Cortex of kidney (tissue), 1 donor: ENCODE results near the gene TRIM26.
"Not testable (repeated sequence)": the region's sequence is repeated elsewhere in the genome, so short reads cannot be mapped to it uniquely, and the experiment has no call there.

Experiments
- DNase-seq: peaks from one replicate; lab custom pipeline; 2025; lab: John Stamatoyannopoulos, UW

The TRIM26 gene

DNA sequence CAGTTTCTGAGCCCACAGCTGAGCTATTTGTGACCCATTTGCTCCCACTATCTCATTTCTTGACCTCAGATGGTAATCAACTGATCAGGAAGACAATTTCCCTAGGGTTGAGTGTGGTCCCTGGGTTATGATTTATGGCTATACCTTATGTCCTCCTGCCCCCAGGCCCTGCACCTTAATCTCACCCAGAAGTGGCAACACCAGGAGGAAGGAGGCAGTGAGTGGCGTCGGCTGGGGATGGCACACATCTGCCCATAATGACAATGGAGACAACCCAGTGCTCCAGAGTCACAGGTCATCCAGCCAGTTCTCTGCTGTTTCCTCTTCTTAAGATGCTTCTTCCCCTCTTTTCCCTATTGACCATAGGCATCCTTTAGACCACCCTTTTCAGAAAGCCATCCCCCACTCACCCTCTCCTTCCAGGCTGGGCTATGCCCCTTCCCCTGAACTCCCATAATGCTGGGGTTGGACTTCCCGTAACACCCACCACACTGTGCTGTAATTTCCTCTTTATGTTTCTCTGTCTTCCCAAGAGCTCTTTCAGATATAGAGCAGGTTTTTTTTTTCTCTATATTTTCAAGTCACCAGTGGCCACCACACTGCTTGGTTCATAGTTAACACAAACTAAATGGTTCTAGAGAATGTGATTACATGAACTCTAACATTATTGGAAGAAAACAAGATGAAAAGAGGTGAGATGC lies 60.1 kb downstream of the TRIM26 start:
- DNase-seq = no peak

DNA sequence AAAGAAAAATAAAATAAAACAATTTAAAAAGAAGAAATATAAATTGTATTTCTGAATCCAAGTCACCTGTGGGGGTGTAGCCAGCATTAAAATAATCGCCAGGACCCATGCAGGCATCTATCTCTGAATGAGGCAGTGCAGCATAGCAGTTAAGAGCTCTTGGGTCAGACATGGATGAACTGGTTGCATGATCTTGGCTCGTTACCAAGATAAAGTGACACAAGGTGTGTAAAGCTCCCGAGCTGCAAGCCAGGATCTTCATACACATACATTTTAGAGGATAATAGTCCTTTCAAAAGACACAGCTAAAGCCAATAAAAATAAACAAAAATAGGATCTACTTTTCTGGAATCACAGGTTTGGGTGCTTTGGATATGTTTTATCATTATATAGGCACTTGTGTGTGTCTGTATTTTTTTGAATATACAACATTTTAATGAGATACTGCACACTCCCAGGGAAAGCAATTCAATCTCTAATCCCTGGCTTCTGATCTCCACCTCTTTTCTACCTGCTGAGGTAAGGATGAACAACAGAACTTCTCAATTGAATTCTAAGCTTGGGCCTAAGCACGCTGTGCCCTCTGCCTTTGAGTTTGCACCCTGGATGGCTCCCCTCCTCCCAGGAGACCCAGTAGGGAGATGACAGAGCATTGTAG lies 61.1 kb downstream of the TRIM26 start:
- DNase-seq = no peak

DNA sequence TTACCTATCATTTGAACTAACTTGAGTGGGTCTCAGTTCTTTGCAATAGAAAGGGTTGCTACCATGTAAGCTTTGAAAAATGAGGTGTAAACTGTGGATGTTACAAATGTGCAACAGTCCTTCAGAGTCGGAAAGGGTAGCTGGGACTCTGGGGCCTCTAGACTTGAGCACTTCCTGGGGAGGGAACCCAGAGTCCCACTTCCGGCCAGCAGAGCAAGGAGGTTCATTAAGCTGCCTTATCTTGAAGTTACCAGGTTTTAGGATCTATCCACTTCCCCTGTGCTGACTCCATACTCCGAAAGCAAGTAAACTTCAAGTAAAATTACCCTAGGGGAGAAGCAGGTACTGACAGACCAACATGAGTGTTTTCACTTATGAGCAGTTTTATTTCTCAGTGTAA lies 61.6 kb downstream of the TRIM26 start:
- DNase-seq = no peak

DNA sequence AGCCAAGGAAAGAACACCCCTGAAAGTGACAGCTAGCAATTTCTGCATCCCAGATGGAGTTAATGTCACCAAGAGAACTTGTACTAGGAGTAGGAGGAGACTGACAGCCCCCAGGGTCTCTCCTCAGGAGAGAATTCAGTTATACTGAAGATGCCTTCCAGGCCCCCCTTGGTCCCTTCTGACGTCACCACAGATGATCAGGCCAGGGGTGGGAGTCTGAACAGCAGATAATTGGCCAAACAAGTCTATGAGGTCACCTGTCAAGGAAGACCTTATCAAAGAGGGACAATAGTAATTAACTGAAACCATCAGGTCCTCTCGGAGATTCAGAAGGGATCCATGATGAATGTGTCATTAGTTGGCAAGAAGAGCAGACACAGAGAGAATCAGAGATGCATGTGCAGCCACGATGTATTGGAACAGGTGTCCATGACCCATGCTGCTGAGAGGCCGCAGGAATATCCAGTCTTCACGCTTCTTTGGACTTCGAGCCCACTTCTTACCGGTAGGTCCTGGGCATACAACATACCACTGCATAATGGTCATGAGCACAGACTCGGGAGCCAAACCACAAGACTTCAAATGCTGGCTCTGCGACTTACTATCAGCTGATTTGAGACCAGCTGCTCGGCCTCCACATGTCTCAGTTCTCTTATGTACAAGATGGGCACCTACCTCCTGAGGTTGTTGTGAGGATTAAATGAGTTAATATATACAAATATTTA lies 62.4 kb downstream of the TRIM26 start:
- DNase-seq = no peak

DNA sequence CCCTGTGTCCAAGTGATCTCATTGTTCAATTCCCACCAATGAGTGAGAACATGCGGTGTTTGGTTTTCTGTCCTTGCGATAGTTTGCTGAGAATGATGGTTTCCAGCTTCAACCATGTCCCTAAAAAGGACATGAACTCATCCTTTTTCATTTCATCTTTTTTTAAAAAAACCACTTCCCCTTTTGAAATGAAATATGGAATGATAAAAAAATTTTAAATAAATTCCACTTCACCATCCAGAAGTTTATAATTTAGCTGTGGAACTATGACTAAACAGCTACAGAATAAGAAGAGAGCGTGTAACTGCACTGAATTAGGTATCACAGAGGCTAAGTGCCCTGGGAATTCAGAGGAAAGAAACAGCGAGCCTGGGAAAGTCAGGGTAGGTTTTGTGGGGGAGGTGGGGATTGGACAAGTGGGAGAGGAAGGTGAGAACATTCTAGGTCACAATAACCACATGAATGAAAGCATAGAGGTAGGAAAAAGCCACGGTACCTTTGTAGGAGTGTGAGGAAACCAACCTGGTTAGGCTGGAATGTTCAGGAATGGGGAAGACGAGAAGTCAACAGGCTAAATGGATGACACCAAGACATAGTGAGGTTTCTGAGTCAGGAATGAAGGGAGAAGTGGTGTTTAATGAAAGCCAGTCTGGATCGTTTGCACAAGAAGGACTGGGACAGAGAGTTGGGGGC lies 63.2 kb downstream of the TRIM26 start:
- DNase-seq = no peak

DNA sequence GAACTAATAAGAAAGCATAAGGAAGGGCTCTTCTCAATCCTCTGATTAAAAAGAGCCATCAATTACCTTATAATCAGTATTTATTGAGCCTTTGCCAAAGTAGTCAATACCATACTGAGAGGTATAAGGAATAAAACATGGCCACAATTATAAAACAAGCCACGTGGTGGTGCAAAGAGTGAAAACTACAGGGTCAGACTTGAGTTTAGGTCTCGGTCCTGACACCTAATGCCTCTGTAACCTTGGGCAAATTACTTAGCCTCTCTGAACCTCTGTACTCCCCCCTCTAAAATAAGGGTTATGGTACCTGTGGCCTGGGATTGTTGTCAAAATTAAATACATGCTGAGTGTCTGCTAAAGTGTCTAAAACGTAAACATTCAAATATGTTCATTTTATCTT lies 64.0 kb downstream of the TRIM26 start:
- no peak for DNase-seq

DNA sequence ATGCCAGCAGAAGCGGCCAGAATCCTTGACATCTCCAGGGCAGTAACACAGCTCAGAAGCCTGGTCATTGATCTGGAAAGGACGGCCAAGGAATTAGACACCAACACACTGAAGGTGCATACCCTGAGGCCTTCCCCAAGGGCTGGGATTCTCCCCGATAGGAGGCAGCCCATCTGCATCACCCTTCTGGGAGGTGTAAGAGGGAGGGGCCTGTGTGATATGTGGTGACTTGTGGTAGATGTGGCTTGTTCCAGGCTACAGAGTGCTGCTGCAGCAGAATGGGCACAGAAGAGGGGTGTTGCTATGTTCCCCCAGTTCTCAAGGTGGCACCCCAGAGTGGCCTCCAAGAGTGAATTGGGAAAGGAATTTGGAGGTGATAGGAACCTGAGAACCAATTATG lies 66.1 kb downstream of the TRIM26 start:
- no peak for DNase-seq

DNA sequence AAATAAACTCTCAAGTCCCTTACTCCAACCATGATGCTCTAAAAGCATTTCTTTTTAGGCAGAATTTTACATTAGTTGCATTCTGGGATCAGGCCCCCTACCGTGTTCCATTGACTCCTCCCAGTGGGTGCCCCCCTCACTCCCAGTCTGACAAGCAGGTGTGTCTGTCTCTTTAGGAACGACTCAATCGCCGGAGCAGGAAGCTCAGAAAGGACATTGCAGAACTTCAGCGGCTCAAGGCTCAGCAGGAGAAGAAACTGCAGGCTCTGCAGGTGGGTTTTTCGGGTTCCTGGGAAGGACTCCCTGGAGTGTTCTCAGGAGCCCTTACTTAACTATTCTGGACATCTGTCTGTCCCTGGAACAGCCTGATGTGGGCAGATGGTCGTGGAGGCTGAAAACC lies 67.4 kb downstream of the TRIM26 start:
- no peak for DNase-seq

DNA sequence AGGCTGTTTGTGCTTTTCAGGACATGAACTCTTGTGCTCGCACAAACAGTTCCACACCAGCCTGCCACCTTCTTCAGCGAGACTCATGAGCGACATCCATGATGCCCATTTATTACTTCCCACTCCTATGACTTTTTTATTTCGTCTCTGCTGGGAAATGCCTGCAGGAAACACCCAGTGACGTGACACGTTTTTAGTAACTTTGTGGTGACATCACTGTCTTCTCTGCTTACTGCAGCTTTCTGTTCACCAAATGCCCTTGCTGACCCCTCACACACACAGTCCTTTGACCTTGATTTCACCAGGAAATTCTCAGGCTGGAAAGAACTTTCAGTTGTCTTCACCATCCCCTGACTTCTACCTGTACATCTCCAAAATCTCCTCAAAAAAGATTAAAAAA lies 68.4 kb downstream of the TRIM26 start:
- no peak for DNase-seq

DNA sequence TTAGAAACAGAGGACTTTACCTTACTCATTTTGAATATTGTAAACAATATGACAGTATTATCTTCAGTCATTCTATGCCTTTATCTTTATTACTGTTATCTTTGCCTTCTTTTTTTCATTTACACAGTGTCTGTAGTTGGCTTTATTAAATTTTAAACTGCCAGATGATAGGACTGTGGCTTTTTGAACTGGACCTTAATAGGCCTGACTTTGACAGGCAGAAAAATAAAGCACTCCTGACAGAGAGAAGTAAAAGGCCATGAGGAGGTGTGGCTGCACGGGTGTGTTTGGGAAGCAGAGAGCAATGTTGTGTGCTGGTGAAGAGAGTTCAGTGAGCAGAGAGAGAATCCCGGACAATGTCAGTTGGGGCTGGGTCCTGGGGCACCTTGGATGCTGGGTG lies 69.4 kb downstream of the TRIM26 start:
- no peak for DNase-seq

DNA sequence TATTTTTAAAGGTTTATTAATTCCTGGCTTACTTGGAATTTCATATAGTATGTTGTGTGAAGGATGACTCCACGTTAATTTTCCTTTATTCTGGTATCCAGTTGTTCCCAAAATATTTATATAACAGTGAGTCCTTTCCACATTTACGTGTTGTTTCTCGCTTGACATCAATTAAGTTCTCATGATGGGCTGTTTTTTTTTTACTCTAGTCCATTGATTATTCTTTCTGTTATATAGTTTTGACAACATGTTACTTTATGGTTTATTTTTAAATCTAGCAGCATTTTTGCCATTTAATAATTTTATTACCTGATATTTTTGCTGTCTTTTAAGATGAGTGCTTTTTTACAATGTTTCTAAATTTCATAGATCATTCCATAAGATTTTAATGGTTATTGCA lies 70.5 kb downstream of the TRIM26 start:
- DNase-seq = no peak

DNA sequence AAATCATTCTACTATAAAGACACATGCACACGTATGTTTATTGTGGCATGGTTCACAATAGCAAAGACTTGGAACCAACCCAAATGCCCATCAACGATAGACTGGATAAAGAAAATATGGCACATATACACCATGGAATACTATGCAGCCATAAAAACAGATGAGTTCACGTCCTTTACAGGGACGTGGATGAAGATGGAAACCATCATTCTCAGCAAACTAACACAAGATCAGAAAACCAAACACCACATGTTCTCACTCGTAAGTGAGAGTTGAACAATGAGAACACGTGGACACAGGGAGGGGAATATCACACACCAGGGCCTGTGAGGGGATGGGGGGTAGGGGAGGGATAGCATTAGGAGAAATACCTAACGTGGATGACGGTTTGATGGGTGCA lies 73.0 kb downstream of the TRIM26 start:
- DNase-seq = not testable (repeated sequence)

DNA sequence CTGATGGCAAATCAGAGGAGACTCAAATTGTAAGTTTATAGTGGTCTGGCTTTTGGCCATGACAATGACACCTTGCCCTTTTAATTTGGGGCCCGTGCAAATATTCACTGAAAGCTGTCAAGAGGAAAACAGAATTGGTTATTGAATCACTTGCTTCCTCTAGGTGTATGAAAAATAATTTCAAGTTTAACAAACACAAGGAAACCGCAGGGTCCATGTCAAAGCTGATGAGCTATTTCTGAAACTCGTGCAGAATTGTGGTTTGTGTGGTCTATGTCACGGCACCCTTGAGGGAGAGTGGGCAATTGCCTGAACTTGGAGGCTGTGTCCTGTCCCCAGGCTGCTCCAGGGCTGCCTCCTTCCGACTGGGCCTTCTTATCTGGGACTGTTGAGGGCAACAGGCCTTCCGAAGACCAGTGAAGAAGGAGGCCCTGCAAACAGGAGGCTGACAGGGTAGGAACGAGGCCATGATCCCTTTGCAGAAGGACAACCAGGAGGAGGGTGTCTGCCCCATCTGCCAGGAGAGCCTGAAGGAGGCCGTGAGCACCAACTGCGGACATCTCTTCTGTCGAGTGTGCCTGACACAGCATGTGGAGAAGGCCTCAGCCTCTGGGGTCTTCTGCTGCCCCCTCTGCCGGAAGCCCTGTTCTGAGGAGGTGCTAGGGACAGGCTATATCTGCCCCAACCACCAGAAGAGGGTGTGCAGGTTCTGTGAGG lies 76.5 kb downstream of the TRIM26 start:
- no peak for DNase-seq

DNA sequence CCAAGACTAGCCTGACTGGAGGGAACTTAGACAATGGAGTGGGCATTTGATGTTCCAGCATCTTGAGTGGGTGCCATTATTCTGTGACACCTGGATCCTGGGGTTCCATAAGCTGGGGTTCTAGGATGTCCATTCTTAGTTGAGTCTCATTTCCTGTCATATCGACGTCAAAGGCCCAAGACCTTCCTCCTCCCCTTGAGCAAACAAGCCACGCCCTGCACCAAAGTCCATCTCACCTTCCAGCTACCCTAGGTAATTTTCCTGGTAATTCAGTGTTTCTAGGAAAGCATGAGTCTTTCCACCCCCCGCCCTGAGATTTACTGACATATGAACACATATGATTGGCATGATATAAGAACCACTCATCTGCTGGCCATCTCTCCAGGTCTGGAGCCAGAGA lies 77.4 kb downstream of the TRIM26 start, which contains the start of gene TRIM40:
TRIM40 (plus strand) TSS at position 384 of the 400 bp plus-strand sequence. CDS start 897 bp downstream, outside the sequence.
- DNase-seq = no peak

DNA sequence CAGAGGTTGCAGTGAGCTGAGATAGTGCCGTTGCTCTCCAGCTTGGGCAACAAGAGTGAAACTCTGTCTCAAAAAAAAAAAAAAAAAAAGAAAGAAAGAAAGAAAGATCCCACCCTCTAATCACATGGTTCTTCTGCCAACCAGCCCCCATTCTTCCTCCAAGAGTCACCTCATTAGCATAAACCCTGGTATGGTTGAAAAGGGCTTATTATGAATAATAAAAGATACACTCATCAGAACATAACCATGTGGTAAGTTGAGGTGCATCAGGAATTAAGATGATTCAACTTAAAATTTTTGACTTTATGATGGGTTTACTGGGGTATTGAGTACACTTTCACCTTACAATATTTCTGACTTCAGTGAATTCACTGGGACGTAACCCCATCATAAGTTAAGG lies 78.1 kb downstream of the TRIM26 start:
- no peak for DNase-seq
